ENCODE results near the gene KRTAP4-11. TPM values are rescaled to one million over a fixed set of nuclear protein-coding genes. Genes with fewer than 3 reads are reported as not detected.
"Not testable (repeated sequence)": the region's sequence is repeated elsewhere in the genome, so short reads cannot be mapped to it uniquely, and the experiment has no call there.

The KRTAP4-11 gene
- total RNA-seq, 1 donor from 2014 or later = not detected

GRCh38 chr17:41098481-41098880, 19.7 kb downstream of the KRTAP4-11 start:
- no peak overlapping the region for H2AFZ ChIP-seq (replicated peaks)
- H3K36me3 ChIP-seq = no peaks in the 10 kb centered on the region
- H3K9me3 ChIP-seq (ENCODE audit: low read depth) = no peaks in the 10 kb centered on the region
- no peak for TF ChIP-seq EZH2phosphoT487 (IDR thresholded peaks at IDR 0.05)
- no peak for TF ChIP-seq CTCF (IDR thresholded peaks at IDR 0.05)
- no peak for TF ChIP-seq EZH2 (IDR thresholded peaks at IDR 0.05)
- Mint-ChIP-seq H3K27ac (no peak overlapping the region), H3K27me3 (ENCODE audit: insufficient read depth, low read depth) (no peaks in the 10 kb centered on the region), H3K36me3 (no peaks in the 10 kb centered on the region), H3K4me1 (no peaks in the 10 kb centered on the region), H3K9me3 (no peaks in the 10 kb centered on the region), H3K4me3 (no peak overlapping the region)
- no peaks in the 10 kb centered on the region for H3K4me1 ChIP-seq
- no peak overlapping the region for H3K9ac ChIP-seq
- no peaks in the 10 kb centered on the region for H3K79me2 ChIP-seq (ENCODE audit: low read depth)
- H3F3A ChIP-seq (ENCODE audit: low read depth) = peaks cover 2% of the 10 kb centered on the region
- H3K4me2 ChIP-seq = no peak overlapping the region
- no peaks in the 10 kb centered on the region for H4K20me1 ChIP-seq (ENCODE audit: low read depth)
- no peak for DNase-seq (ENCODE audit: low spot score)
- no peaks in the 10 kb centered on the region for H3K27me3 ChIP-seq
- H3K27ac ChIP-seq = no peak overlapping the region
- H3K4me3 ChIP-seq = no peak overlapping the region

GRCh38 chr17:41098042-41098441, 20.1 kb downstream of the KRTAP4-11 start, which contains the start of gene KRTAP4-8:
Gene KRTAP4-8, minus strand, starts transcription at chr17:41098142. Its CDS starts 58 bp downstream, at chr17:41098084.
- H3K79me2 ChIP-seq (ENCODE audit: low read depth) = no peaks in the 10 kb centered on the region
- no peaks in the 10 kb centered on the region for H3K27me3 ChIP-seq
- no peaks in the 10 kb centered on the region for H3K4me1 ChIP-seq
- Mint-ChIP-seq H3K36me3 (no peaks in the 10 kb centered on the region), H3K9me3 (peaks cover 1% of the 10 kb centered on the region), H3K4me3 (no peak within 1 kb of the TSS), H3K4me1 (no peaks in the 10 kb centered on the region), H3K27ac (no peak within 1 kb of the TSS), H3K27me3 (ENCODE audit: insufficient read depth, low read depth) (no peaks in the 10 kb centered on the region)
- DNase-seq (ENCODE audit: low spot score) = no peak
- no peaks in the 10 kb centered on the region for H3K36me3 ChIP-seq
- no peaks in the 10 kb centered on the region for H3K9me3 ChIP-seq (ENCODE audit: low read depth)
- no peak within 1 kb of the TSS for H3K4me3 ChIP-seq
- peaks cover 2% of the 10 kb centered on the region for H3F3A ChIP-seq (ENCODE audit: low read depth)
- TF ChIP-seq EZH2phosphoT487 (IDR thresholded peaks at IDR 0.05) (no peak), EZH2 (IDR thresholded peaks at IDR 0.05) (no peak), CTCF (IDR thresholded peaks at IDR 0.05) (no peak)
- no peak within 1 kb of the TSS for H3K4me2 ChIP-seq
- no peaks in the 10 kb centered on the region for H4K20me1 ChIP-seq (ENCODE audit: low read depth)
- H3K27ac ChIP-seq = no peak within 1 kb of the TSS
- no peak within 1 kb of the TSS for H2AFZ ChIP-seq (replicated peaks)
- no peak within 1 kb of the TSS for H3K9ac ChIP-seq

DNA sequence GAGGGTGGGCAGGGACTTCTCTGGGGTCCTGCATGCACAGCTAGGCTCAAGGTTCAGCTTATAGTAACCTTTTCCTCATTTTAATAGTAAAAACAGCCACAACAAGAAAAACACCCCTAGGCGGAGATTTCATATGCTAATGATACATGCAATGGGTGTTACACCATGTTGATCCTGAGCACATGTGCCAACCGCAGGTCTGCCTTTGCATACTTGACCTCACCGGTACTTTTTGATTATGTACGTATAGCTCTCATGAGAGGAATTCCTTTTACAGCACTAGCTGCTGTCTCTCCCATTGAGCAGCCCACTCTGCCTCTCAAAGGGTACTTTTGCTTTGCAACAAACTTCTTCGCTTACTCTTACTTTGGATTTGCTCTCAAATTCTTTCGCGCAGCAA, 22.1 kb downstream of the KRTAP4-11 start:
- Mint-ChIP-seq H3K9me3 (peaks cover 7% of the 10 kb centered on the region), H3K27ac (no peak overlapping the region), H3K36me3 (no peaks in the 10 kb centered on the region), H3K27me3 (ENCODE audit: insufficient read depth, low read depth) (no peaks in the 10 kb centered on the region), H3K4me3 (no peak overlapping the region), H3K4me1 (no peaks in the 10 kb centered on the region)
- Histone ChIP-seq H2AFZ (replicated peaks) (no peak overlapping the region), H3K4me1 (no peaks in the 10 kb centered on the region), H3K79me2 (ENCODE audit: low read depth) (no peaks in the 10 kb centered on the region), H4K20me1 (ENCODE audit: low read depth) (no peaks in the 10 kb centered on the region), H3F3A (ENCODE audit: low read depth) (no peaks in the 10 kb centered on the region), H3K4me2 (no peak overlapping the region), H3K9ac (no peak overlapping the region), H3K9me3 (ENCODE audit: low read depth) (peaks cover 7% of the 10 kb centered on the region), H3K4me3 (no peak overlapping the region), H3K27me3 (no peaks in the 10 kb centered on the region), H3K36me3 (no peaks in the 10 kb centered on the region), H3K27ac (no peak overlapping the region)
- TF ChIP-seq CTCF (IDR thresholded peaks at IDR 0.05) (no peak), EZH2 (IDR thresholded peaks at IDR 0.05) (no peak), EZH2phosphoT487 (IDR thresholded peaks at IDR 0.05) (no peak)
- DNase-seq (ENCODE audit: low spot score) = no peak

DNA sequence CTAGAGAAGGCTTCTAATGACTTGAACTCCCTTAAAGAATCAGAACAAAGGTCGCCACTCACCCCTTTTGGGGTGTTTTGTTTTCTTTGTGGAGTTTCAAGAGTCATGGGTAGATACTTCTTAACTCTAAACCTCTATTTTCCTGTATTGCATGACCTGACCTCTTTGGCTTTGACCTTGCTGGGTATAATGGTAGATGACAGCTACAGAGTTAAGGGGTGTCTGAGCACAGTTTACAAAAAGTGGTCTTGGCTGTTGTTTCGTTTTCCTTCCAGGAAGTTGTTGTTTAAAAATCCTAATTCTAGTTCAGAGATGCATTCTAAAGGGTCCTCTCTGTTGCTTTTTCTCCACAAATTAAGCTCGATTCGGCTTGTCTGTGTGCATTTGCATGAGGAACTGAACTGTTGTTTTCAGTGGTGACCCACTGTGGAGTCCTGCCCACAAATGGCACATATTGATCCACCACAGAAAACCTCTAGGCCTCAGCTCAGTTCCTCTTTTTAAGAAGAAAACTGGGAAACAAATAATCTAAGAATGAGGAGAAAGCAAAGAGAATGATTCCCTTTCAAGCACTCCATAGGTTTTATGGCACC, 29.3 kb downstream of the KRTAP4-11 start:
- H3K36me3 ChIP-seq; H4K20me1 ChIP-seq (ENCODE audit: low read depth); H3K9ac ChIP-seq; H3K4me2 ChIP-seq; H3K9me3 ChIP-seq (ENCODE audit: low read depth); H3F3A ChIP-seq (ENCODE audit: low read depth); H2AFZ ChIP-seq (replicated peaks); H3K4me1 ChIP-seq; DNase-seq (ENCODE audit: low spot score); H3K27ac Mint-ChIP-seq; H3K79me2 ChIP-seq (ENCODE audit: low read depth); H3K4me1 Mint-ChIP-seq; H3K4me3 ChIP-seq; H3K36me3 Mint-ChIP-seq; H3K27ac ChIP-seq; H3K9me3 Mint-ChIP-seq; H3K4me3 Mint-ChIP-seq; H3K27me3 ChIP-seq; H3K27me3 Mint-ChIP-seq (ENCODE audit: insufficient read depth, low read depth): not testable (repeated sequence)

DNA sequence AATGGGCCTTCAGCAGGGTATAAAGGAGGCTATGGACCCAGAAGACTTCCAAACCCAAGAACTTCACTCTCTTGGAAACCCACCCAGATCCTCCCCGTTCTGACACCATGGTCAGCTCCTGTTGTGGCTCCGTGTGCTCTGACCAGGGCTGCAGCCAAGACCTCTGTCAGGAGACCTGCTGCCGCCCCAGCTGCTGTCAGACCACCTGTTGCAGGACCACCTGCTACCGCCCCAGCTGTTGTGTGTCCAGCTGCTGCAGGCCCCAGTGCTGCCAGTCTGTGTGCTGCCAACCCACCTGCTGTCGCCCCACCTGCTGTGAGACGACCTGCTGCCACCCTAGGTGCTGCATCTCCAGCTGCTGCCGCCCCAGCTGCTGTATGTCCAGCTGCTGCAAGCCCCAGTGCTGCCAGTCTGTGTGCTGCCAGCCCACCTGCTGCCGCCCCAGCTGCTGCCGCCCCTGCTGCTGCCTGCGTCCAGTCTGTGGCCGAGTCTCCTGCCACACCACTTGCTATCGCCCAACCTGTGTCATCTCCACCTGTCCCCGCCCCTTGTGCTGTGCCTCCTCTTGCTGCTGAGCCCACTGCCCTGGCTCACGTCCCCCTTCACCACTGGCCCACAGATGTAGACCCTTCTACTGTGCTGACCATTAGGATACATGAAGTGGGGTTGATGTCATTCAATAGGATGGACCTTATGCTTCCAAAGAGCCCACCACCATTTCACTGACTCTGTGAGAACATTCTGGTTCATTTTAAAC, 33.9 kb downstream of the KRTAP4-11 start, which contains the start of gene KRTAP4-7:
Gene KRTAP4-7 (plus strand): TSS at position 51 of the 757 bp plus-strand sequence. CDS start 57 bp downstream, at position 108.
- H3K27ac ChIP-seq; H3K36me3 Mint-ChIP-seq; H3K79me2 ChIP-seq (ENCODE audit: low read depth); H3K4me3 Mint-ChIP-seq; H3K4me2 ChIP-seq; H3K36me3 ChIP-seq; H3K27me3 ChIP-seq; H3K9me3 Mint-ChIP-seq; H3K9ac ChIP-seq; DNase-seq (ENCODE audit: low spot score); H3K4me1 Mint-ChIP-seq; H3K27me3 Mint-ChIP-seq (ENCODE audit: insufficient read depth, low read depth); H3K9me3 ChIP-seq (ENCODE audit: low read depth); H3K4me3 ChIP-seq; H2AFZ ChIP-seq (replicated peaks); H3K4me1 ChIP-seq; H3F3A ChIP-seq (ENCODE audit: low read depth); H4K20me1 ChIP-seq (ENCODE audit: low read depth); H3K27ac Mint-ChIP-seq: not testable (repeated sequence)
